ENCODE data around the gene KCNK2. TPM values are rescaled to one million over a fixed set of nuclear protein-coding genes. Genes with fewer than 3 reads are reported as not detected.

KCNK2 gene
- total RNA-seq, 1 donor from 2014 or later: 0.85 TPM

- Histone ChIP-seq H3K36me3 (no peaks in the 10 kb centered on the region), H3K4me1 (peaks cover 4% of the 10 kb centered on the region in 2 donors), H3K27me3 (no peaks in the 10 kb centered on the region), H3K9me3 (no peaks in the 10 kb centered on the region), H3K4me3 (peak overlapping the region; percentile 44 to 57), H3K27ac (no peak overlapping the region)
- TF ChIP-seq CTCF (IDR thresholded peaks at IDR 0.05): no peak
- DNase-seq (ENCODE audit: low spot score in 2 of 2): no peak
- intact Hi-C loops (cut with DNase I): no loop called here
Observed at GRCh38 chr1:215081661-215082531, 641 bp upstream of the KCNK2 start.

GRCh38 chr1:215083383-215083961 lies 935 bp downstream of the KCNK2 start:
- Histone ChIP-seq H3K4me3 (peak overlapping the region; percentile 51 to 57), H3K9me3 (no peaks in the 10 kb centered on the region), H3K4me1 (peaks cover 4% of the 10 kb centered on the region in 2 donors), H3K27ac (no peak overlapping the region), H3K27me3 (no peaks in the 10 kb centered on the region), H3K36me3 (no peaks in the 10 kb centered on the region)
- DNase-seq (ENCODE audit: low spot score in 2 of 2): no peak
- TF ChIP-seq CTCF (IDR thresholded peaks at IDR 0.05): no peak
- intact Hi-C loops (cut with DNase I): no loop called here

GRCh38 chr1:215084621-215085020 lies 2.1 kb downstream of the KCNK2 start:
- Histone ChIP-seq H3K27ac (no peak overlapping the region), H3K9me3 (no peaks in the 10 kb centered on the region), H3K36me3 (no peaks in the 10 kb centered on the region), H3K4me1 (peaks cover 4% of the 10 kb centered on the region in 2 donors), H3K27me3 (no peaks in the 10 kb centered on the region), H3K4me3 (no peak overlapping the region)
- intact Hi-C loops (cut with DNase I): no loop called here
- DNase-seq (ENCODE audit: low spot score in 2 of 2): no peak
- no peak for TF ChIP-seq CTCF (IDR thresholded peaks at IDR 0.05)

- no peak overlapping the region for H3K4me3 ChIP-seq
Observed at GRCh38 chr1:215087603-215088002, 5.1 kb downstream of the KCNK2 start.

GRCh38 chr1:215094381-215094780 lies 11.8 kb downstream of the KCNK2 start:
- no peak overlapping the region for H3K27ac ChIP-seq
- H3K4me3 ChIP-seq: no peak overlapping the region
- no peaks in the 10 kb centered on the region for H3K4me1 ChIP-seq
- intact Hi-C loops (cut with DNase I): no loop called here
- no peaks in the 10 kb centered on the region for H3K36me3 ChIP-seq
- H3K27me3 ChIP-seq: no peaks in the 10 kb centered on the region
- TF ChIP-seq CTCF (IDR thresholded peaks at IDR 0.05): no peak
- no peaks in the 10 kb centered on the region for H3K9me3 ChIP-seq
- DNase-seq (ENCODE audit: low spot score in 2 of 2): no peak

More at GRCh38 chr1:215087603-215088002, 5.1 kb downstream of the KCNK2 start:
- no peak for TF ChIP-seq CTCF (IDR thresholded peaks at IDR 0.05)
- intact Hi-C loops (cut with DNase I): no loop called here
- H3K27ac ChIP-seq: no peak overlapping the region
- H3K4me1 ChIP-seq: peaks cover 4% of the 10 kb centered on the region in 2 donors
- DNase-seq (ENCODE audit: low spot score in 2 of 2): no peak
- H3K36me3 ChIP-seq: no peaks in the 10 kb centered on the region
- H3K9me3 ChIP-seq: no peaks in the 10 kb centered on the region
- no peaks in the 10 kb centered on the region for H3K27me3 ChIP-seq

Measured in ascending aorta (tissue), 2 donors.